Endothelial cell of umbilical vein (primary cell): ENCODE results near the gene SYTL2. TPM values are rescaled to one million over a fixed set of nuclear protein-coding genes. Genes with fewer than 3 reads are reported as not detected.

ENCODE experiments used
- BruUV-seq: library from RNA; stranded (reverse); fragments of 400-500 nt; replicated peaks from 2 replicates; lab custom pipeline; 2021; lab: Mats Ljungman, UMichigan
- CTCF ChIA-PET: fragments of 300-600, 350-600 bp; sonication (Branson Sonifier 250); formaldehyde crosslinking; loops from one replicate; lab custom pipeline; 2021; ENCODE audit warnings: antibody characterized with exemption, inconsistent platforms; lab: Charles Lee
- POLR2A ChIA-PET: fragments of 300-600, 350-600 bp; sonication (Branson Sonifier 250); formaldehyde crosslinking; loops from one replicate; lab custom pipeline; 2021; ENCODE audit warnings: antibody characterized with exemption, inconsistent platforms; lab: Charles Lee
- DNase-seq: peaks from one replicate; pipeline ENCODE4 v3.0.0-alpha.2; 2011; ENCODE audit warnings: low read depth, low spot score
- FAIRE-seq: peaks from 2 replicates; lab custom pipeline; 2011; peaks lifted over from hg19 to GRCh38; lab: Jason Lieb, UNC
- H2AFZ ChIP-seq: 2 replicates; pipeline ENCODE4 v1.6.0; 2012; ENCODE audit warnings: low read depth, low read length, control low read depth, inconsistent platforms
- H3K27ac ChIP-seq: 2 replicates; pipeline ENCODE4 v1.5.1; 2011; ENCODE audit warnings: low read depth, mild to moderate bottlenecking, control low read depth, low read length, moderate library complexity; ENCODE audit not compliant: insufficient read depth
- H3K27me3 ChIP-seq, 2 experiments: 2 replicates each; pipeline versions ENCODE4 v1.6.0 to v1.6.1; 2011; ENCODE audit warnings: low read length in 2 of 2, mixed read lengths in 1 of 2; ENCODE audit not compliant: control insufficient read depth in 2 of 2, insufficient read depth in 2 of 2
- H3K36me3 ChIP-seq, 2 experiments: 2 replicates in 1 of 2; 3 replicates in 1 of 2; pipeline ENCODE4 v1.5.1; 2011; ENCODE audit warnings: low read length in 2 of 2, mild to moderate bottlenecking in 1 of 2, moderate library complexity in 1 of 2; ENCODE audit not compliant: control insufficient read depth in 2 of 2, insufficient read depth in 2 of 2; ENCODE audit errors: extremely low read depth in 1 of 2
- H3K4me1 ChIP-seq: 3 replicates; pipeline ENCODE4 v1.5.1; 2011; ENCODE audit warnings: mild to moderate bottlenecking, low read length; ENCODE audit not compliant: control insufficient read depth, insufficient read depth; ENCODE audit errors: extremely low read depth
- H3K4me2 ChIP-seq: 2 replicates; pipeline ENCODE4 v1.6.1; 2011; ENCODE audit warnings: low read length, control low read depth, mixed read lengths; ENCODE audit not compliant: insufficient read depth
- H3K4me3 ChIP-seq, 3 experiments: fragments of 200-600 bp in 1 of 3; sonication (generic), shearing (Covaris generic) in 1 of 3; replicated peaks in 1 of 3; 2 replicates each; pipeline ENCODE4 v1.5.1; 2011 to 2016; ENCODE audit warnings: control low read depth in 3 of 3, low read length in 3 of 3, mild to moderate bottlenecking in 2 of 3, inconsistent platforms in 1 of 3, low read depth in 1 of 3, moderate library complexity in 1 of 3; ENCODE audit not compliant: insufficient read depth in 1 of 3
- H3K79me2 ChIP-seq: 2 replicates; pipeline ENCODE4 v1.6.0; 2012; ENCODE audit warnings: low read length, inconsistent platforms; ENCODE audit not compliant: control insufficient read depth, insufficient read depth
- H3K9ac ChIP-seq: replicated peaks from 2 replicates; pipeline ENCODE3; 2011; ENCODE audit warnings: low read length, control low read depth; ENCODE audit not compliant: insufficient read depth; ENCODE audit errors: extremely low read depth
- H3K9me1 ChIP-seq: replicated peaks from 3 replicates; pipeline ENCODE4 v1.6.0; 2011; ENCODE audit warnings: mild to moderate bottlenecking, low read length; ENCODE audit not compliant: control insufficient read depth, insufficient read depth; ENCODE audit errors: extremely low read depth
- H3K9me3 ChIP-seq: replicated peaks from 2 replicates; pipeline ENCODE4 v1.5.1; 2012; ENCODE audit warnings: low read length, inconsistent platforms; ENCODE audit not compliant: control insufficient read depth, insufficient read depth
- H4K20me1 ChIP-seq: replicated peaks from 2 replicates; pipeline ENCODE3; 2011; ENCODE audit warnings: mild to moderate bottlenecking, low read length; ENCODE audit not compliant: control insufficient read depth, insufficient read depth; ENCODE audit errors: extremely low read depth
- EZH2 ChIP-seq: IDR thresholded peaks from 2 replicates; pipeline ENCODE4 v1.6.1; 2012; ENCODE audit warnings: borderline replicate concordance, low read depth, mild to moderate bottlenecking, moderate library complexity, low read length, inconsistent platforms; ENCODE audit not compliant: severe bottlenecking
- GATA2 ChIP-seq: IDR thresholded peaks from 2 replicates; pipeline ENCODE4 v1.7.0; 2011; ENCODE audit warnings: low read depth, mild to moderate bottlenecking, moderate library complexity, mixed read lengths, low read length; ENCODE audit not compliant: insufficient read length, insufficient read depth
- JUN ChIP-seq: IDR thresholded peaks from 2 replicates; pipeline ENCODE4 v1.6.1; 2011; ENCODE audit warnings: borderline replicate concordance, low read depth; ENCODE audit not compliant: insufficient read length, insufficient read depth
- POLR2A ChIP-seq: IDR thresholded peaks from 2 replicates; pipeline ENCODE4 v1.6.1; 2012; ENCODE audit warnings: low read depth, mild to moderate bottlenecking, control low read depth, low read length
- POLR2AphosphoS5 ChIP-seq: IDR thresholded peaks from 2 replicates; pipeline ENCODE4 v1.6.1; 2012; ENCODE audit warnings: low read depth, mild to moderate bottlenecking, control low read depth, low read length, moderate library complexity; ENCODE audit not compliant: insufficient read depth
- dilution Hi-C: fragments of 300-500 bp; cut with MboI; formaldehyde crosslinking; loops from one replicate; pipeline ENCODE4 v1.15.0; 2019; ENCODE audit warnings: low sequenced_read_pairs; ENCODE audit not compliant: extremely low pct_ligation_motif_present
- intact Hi-C: fragments of 100-400 bp; cut with micrococcal nuclease; formaldehyde crosslinking; loops from one replicate; pipeline ENCODE4 v1.10.0; 2022
- polyA plus RNA-seq, 4 experiments: library from polyadenylated mRNA; depleted of rRNA in 3 of 4; stranded (reverse) in 3 of 4; unstranded in 1 of 4; fragments of >200 nt; gene quantifications; 2 replicates each; pipeline versions ENCODE4 v1.2.1 to v1.2.3, GENCODE V29; 2011 to 2012; ENCODE audit warnings: missing spikeins in 1 of 4
- total RNA-seq: library from RNA; stranded (reverse); gene quantifications from 2 replicates; pipeline ENCODE4 v1.2.3, GENCODE V29; 2021
- TF ChIP-seq, protein P1 (sequence below): IDR thresholded peaks from 2 replicates; pipeline ENCODE4 v1.6.1; 2011; ENCODE audit not compliant: insufficient read depth, insufficient read length

SYTL2 gene
- total and polyA plus RNA-seq, 2 donors (not counting 3 experiments of a cell fraction or from before 2014, with no cell fraction given): 1.4 to 2.4 TPM

DNA sequence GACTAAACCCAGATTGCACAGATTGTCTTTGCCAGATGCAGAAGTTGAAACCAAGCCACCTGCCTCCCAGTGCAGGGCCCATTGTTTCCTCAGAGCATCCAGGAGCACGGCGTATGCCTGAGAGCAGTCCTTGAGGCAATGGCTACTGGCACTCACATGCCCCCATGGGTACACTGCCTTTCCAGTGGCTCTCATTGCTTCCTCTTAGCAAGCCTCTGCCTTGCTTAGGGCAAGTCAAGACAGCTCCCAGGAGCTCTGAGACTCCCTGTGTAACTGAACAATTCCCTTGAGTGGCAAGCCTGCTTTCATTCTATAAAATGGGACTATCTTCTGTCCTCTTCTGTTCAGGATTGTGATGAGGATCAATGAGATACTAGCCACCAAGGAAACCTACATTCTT, 4.1 kb downstream of the SYTL2 start:
- TF ChIP-seq GATA2: no peak
- Histone ChIP-seq H3K27me3 (peaks cover 20 to 24% of the 10 kb centered on the region in 2 experiments), H3K9ac (no peak overlapping the region), H2AFZ (no peak overlapping the region), H3K9me3 (no peaks in the 10 kb centered on the region), H3K27ac (no peak overlapping the region), H3K4me3 (no peak overlapping the region), H3K79me2 (no peaks in the 10 kb centered on the region), H3K9me1 (no peaks in the 10 kb centered on the region), H3K4me1 (peaks cover 8% of the 10 kb centered on the region), H3K36me3 (no peaks in the 10 kb centered on the region), H4K20me1 (no peaks in the 10 kb centered on the region), H3K4me2 (no peak overlapping the region)
- ChIA-PET POLR2A (no interaction called here), CTCF (interaction anchor here (1.6 kb wide), 1 partner anchor 122 kb away, joined by 3 read pairs; no protein-coding TSS in a partner anchor)
- BruUV-seq: no TSS peak
- FAIRE-seq: peak; percentile 42
- dilution Hi-C loops: no loop called here
- intact Hi-C loops: no loop called here
- DNase-seq: no peak

GRCh38 chr11:85806016-85806415, 4.9 kb downstream of the SYTL2 start:
- dilution Hi-C loops: no loop called here
- H3K4me2 ChIP-seq: no peak overlapping the region

More at GRCh38 chr11:85806016-85806415, 4.9 kb downstream of the SYTL2 start:
- POLR2A ChIA-PET: no interaction called here
- BruUV-seq: no TSS peak
- no peak for TF ChIP-seq POLR2A
- no peak for TF ChIP-seq JUN
- no peak for TF ChIP-seq EZH2
- TF ChIP-seq POLR2AphosphoS5: no peak
- TF ChIP-seq, protein P1, sequence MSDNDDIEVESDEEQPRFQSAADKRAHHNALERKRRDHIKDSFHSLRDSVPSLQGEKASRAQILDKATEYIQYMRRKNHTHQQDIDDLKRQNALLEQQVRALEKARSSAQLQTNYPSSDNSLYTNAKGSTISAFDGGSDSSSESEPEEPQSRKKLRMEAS: no peak
- no peaks in the 10 kb centered on the region for H3K9me3 ChIP-seq
- H3K4me3 ChIP-seq: no peak overlapping the region
- no peak overlapping the region for H2AFZ ChIP-seq
- H3K4me1 ChIP-seq: peaks cover 5% of the 10 kb centered on the region
- FAIRE-seq (no peak), DNase-seq (no peak)
- CTCF ChIA-PET: no interaction called here
- intact Hi-C loops: no loop called here
- H3K36me3 ChIP-seq: no peaks in the 10 kb centered on the region
- H3K79me2 ChIP-seq: no peaks in the 10 kb centered on the region
- peaks cover 20 to 26% of the 10 kb centered on the region in 2 experiments for H3K27me3 ChIP-seq
- H4K20me1 ChIP-seq: no peaks in the 10 kb centered on the region
- no peaks in the 10 kb centered on the region for H3K9me1 ChIP-seq
- no peak overlapping the region for H3K27ac ChIP-seq
- no peak overlapping the region for H3K9ac ChIP-seq
